Thyroid gland (tissue), 4 donors: ENCODE results near the gene TOMM7.

Experiments used
- POLR2A ChIP-seq, 2 donors: fragments of 450-650 bp; IDR thresholded peaks; one replicate each; pipeline ENCODE4 v1.6.1; 2017; ENCODE audit warnings: antibody characterized with exemption in 2 of 2, mild to moderate bottlenecking in 2 of 2, moderate library complexity in 1 of 2
- TF ChIP-seq, protein P1 (sequence below), 6 experiments: fragments of 200-600 bp in 3 of 6; fragments of 450-650 bp in 3 of 6; sonication (generic) in 3 of 6; IDR thresholded peaks; one replicate each; pipeline ENCODE4 v1.5.1; 2016 to 2019; ENCODE audit warnings: antibody characterized with exemption in 6 of 6, mild to moderate bottlenecking in 2 of 6, inconsistent platforms in 1 of 6, moderate library complexity in 1 of 6

DNA sequence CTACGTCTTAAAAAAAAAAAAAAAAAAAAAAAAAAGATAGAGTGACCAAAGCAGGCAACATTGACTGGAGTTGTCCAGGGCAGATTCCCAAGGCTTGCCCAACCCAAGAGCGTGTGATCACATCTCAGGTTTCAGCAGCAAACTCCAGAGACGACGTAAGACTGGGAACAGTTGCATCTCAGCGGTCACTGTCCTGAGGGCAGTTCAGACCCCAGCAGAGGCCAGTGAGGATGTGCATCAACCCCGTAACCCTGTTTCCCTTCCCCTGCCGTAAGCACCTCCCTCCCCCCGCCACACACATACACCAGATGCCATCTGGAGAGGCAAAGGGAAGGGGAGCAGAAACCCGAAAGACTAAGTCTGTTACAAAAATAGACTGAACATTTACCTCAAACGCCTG is 19.3 kb upstream of the TOMM7 start:
- TF ChIP-seq, protein P1, sequence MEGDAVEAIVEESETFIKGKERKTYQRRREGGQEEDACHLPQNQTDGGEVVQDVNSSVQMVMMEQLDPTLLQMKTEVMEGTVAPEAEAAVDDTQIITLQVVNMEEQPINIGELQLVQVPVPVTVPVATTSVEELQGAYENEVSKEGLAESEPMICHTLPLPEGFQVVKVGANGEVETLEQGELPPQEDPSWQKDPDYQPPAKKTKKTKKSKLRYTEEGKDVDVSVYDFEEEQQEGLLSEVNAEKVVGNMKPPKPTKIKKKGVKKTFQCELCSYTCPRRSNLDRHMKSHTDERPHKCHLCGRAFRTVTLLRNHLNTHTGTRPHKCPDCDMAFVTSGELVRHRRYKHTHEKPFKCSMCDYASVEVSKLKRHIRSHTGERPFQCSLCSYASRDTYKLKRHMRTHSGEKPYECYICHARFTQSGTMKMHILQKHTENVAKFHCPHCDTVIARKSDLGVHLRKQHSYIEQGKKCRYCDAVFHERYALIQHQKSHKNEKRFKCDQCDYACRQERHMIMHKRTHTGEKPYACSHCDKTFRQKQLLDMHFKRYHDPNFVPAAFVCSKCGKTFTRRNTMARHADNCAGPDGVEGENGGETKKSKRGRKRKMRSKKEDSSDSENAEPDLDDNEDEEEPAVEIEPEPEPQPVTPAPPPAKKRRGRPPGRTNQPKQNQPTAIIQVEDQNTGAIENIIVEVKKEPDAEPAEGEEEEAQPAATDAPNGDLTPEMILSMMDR (IDR thresholded peaks at IDR 0.05): no peak
- no peak for TF ChIP-seq POLR2A (IDR thresholded peaks at IDR 0.05)
